ENCODE measurements around the gene KLB.

KLB gene

DNA sequence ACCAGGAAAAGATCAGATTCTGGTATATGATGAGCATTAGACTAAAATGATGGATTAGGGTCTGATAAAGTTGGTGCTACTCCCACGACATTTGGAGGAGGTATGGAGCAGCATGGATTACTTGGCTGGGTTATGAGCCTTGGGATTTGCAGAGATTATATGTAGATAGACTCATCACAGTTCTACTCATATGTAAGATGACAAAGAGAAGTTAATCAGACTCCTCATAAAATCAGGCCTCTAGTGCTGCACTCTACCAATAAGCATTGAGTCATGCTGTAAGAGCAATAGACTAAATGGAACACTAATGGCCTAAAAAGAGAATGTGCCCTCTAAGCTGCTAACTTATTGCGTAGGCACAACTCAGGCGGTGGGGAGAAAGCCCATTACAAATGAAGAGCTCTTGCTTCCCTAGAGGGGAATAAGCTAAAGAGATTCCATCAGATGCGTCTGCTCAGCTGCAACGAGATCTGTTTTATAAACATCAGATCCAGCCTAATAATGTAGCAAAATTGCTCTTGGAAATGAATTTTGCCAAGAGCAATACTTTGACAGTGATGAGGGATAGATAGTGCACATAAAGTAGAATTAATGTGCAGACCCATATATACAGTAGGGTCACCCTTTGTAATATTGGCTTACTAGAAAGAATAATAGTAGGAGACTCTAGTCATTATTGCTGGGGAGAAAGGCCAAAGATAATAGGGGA, 69.6 kb downstream of the KLB start:
- TF ChIP-seq FOXP2 (optimal IDR thresholded peaks at IDR 0.05; ENCODE audit: borderline replicate concordance, extremely low read depth, extremely low read length, insufficient read depth) (no peak), POLR2AphosphoS5 (IDR thresholded peaks at IDR 0.05; ENCODE audit: low read depth, low read length) (no peak), SIN3A (IDR thresholded peaks at IDR 0.05; ENCODE audit: borderline replicate concordance, insufficient read depth, low read length) (no peak), TAF1 (IDR thresholded peaks at IDR 0.05; ENCODE audit: borderline replicate concordance, insufficient read depth, low read length) (no peak)
- TF ChIP-seq, protein P1, sequence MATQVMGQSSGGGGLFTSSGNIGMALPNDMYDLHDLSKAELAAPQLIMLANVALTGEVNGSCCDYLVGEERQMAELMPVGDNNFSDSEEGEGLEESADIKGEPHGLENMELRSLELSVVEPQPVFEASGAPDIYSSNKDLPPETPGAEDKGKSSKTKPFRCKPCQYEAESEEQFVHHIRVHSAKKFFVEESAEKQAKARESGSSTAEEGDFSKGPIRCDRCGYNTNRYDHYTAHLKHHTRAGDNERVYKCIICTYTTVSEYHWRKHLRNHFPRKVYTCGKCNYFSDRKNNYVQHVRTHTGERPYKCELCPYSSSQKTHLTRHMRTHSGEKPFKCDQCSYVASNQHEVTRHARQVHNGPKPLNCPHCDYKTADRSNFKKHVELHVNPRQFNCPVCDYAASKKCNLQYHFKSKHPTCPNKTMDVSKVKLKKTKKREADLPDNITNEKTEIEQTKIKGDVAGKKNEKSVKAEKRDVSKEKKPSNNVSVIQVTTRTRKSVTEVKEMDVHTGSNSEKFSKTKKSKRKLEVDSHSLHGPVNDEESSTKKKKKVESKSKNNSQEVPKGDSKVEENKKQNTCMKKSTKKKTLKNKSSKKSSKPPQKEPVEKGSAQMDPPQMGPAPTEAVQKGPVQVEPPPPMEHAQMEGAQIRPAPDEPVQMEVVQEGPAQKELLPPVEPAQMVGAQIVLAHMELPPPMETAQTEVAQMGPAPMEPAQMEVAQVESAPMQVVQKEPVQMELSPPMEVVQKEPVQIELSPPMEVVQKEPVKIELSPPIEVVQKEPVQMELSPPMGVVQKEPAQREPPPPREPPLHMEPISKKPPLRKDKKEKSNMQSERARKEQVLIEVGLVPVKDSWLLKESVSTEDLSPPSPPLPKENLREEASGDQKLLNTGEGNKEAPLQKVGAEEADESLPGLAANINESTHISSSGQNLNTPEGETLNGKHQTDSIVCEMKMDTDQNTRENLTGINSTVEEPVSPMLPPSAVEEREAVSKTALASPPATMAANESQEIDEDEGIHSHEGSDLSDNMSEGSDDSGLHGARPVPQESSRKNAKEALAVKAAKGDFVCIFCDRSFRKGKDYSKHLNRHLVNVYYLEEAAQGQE (IDR thresholded peaks at IDR 0.05; ENCODE audit: insufficient read depth in 1 of 2, low read depth in 2 of 2, low read length in 2 of 2) = no peak

DNA sequence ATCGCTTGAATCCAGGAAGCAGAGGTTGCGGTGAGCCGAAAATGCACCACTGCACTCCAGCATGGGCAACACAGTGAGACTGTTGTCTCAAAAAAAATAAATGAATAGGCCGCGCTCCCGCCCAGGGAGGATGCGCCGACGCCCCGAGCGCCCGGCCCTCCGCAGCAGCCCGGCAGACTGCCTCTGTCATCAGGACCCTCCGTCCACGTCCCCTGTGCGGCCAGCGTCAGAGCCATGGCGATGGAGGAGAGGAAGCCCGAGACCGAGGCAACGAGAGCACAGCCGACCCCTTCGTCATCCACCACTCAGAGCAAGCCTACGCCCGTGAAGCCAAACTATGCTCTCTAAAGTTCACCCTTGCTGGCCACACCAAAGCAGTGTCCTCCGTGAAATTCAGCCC, 73.5 kb downstream of the KLB start:
- no peak for TF ChIP-seq SIN3A (IDR thresholded peaks at IDR 0.05; ENCODE audit: borderline replicate concordance, insufficient read depth, low read length)
- TF ChIP-seq, protein P1 (IDR thresholded peaks at IDR 0.05; ENCODE audit: insufficient read depth in 1 of 2, low read depth in 2 of 2, low read length in 2 of 2) = no peak
- no peak for TF ChIP-seq POLR2AphosphoS5 (IDR thresholded peaks at IDR 0.05; ENCODE audit: low read depth, low read length)

DNA sequence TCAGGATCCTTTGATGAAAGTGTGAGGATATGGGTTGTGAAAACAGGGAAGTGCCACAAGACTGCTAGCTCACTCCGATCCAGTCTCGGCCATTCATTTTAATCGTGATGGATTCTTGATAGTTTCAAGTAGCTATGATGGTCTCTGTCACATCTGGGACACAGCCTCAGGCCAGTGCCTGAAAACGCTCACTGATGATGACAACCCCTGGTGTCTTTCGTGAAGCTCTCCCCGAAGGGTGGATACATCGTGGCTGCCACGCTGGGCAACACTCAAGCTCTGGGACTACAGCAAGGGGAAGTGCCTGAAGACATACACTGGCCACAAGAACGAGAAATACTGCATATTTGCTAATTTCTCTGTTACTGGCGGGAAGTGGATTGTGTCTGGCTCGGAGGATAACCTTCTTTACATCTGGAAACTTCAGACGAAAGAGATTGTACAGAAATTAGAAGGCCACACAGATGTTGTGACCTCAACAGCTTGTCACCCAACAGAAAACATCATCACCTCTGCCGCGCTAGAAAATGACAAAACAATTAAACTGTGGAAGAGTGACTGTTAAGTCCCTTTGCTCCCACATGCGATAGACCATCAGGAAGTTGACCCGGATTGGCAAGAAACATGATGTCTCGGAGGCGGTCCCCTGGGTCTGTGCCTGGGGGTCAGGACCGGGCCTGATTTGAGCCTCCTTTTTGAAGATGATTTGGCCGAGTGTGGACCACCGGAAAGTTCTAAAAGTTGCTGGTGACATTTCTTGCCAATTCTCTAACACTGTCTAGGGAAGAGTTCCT, 74.4 kb downstream of the KLB start:
- TF ChIP-seq TAF1 (IDR thresholded peaks at IDR 0.05; ENCODE audit: borderline replicate concordance, insufficient read depth, low read length) (no peak), SIN3A (IDR thresholded peaks at IDR 0.05; ENCODE audit: borderline replicate concordance, insufficient read depth, low read length) (no peak), FOXP2 (optimal IDR thresholded peaks at IDR 0.05; ENCODE audit: borderline replicate concordance, extremely low read depth, extremely low read length, insufficient read depth) (no peak), POLR2AphosphoS5 (IDR thresholded peaks at IDR 0.05; ENCODE audit: low read depth, low read length) (no peak)
- TF ChIP-seq, protein P1 (IDR thresholded peaks at IDR 0.05; ENCODE audit: insufficient read depth in 1 of 2, low read depth in 2 of 2, low read length in 2 of 2) = no peak

DNA sequence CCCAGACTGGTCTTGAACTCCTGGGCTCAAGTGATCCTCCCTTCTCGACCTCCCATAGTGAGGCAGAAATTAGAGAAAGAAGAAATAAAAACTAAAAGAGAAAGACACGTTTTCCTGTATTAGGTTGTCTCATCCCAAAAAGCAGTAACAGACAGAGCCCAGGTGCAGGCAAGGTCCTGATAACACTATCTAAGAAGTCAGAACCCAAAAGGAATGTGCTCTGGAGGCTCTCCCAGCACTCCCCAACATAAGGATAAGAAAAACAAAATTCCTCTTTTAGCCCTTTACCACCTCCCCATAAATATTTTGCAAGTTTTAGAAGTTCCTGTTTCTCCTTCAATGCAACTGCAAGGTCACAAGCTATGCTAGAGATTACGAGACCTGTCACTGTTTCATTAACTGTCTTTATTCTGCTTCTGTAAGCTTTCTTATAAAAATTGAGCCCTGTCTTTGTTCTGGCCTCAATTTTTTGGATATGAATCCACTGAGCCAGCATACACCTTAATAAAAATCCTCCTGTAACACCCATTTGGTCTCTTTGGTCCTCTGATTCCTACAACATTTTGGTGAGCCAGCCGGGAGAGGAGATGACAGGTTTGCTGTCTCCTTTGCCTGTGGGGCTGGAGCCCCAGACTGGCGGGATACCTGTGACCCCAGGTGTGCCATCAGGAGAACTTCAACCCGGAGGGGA, 78.0 kb downstream of the KLB start:
- TF ChIP-seq, protein P1 (IDR thresholded peaks at IDR 0.05; ENCODE audit: insufficient read depth in 1 of 2, low read depth in 2 of 2, low read length in 2 of 2) = no peak
- TF ChIP-seq SIN3A (IDR thresholded peaks at IDR 0.05; ENCODE audit: borderline replicate concordance, insufficient read depth, low read length) (no peak), POLR2AphosphoS5 (IDR thresholded peaks at IDR 0.05; ENCODE audit: low read depth, low read length) (no peak), TAF1 (IDR thresholded peaks at IDR 0.05; ENCODE audit: borderline replicate concordance, insufficient read depth, low read length) (no peak), FOXP2 (optimal IDR thresholded peaks at IDR 0.05; ENCODE audit: borderline replicate concordance, extremely low read depth, extremely low read length, insufficient read depth) (no peak)

All from PFSK-1 (cell line).